HG03135 (cell line): Measurements from ENCODE around the gene NABP2.
"Not testable (repeated sequence)": the region's sequence is repeated elsewhere in the genome, so short reads cannot be mapped to it uniquely, and the experiment has no call there.

ENCODE experiments used
- ATAC-seq: cut with Tn5 transposase; IDR thresholded peaks from one replicate; pipeline ENCODE4 v1.9.1; 2021; ENCODE audit warnings: mild to moderate bottlenecking, moderate library complexity; ENCODE audit not compliant: unreplicated experiment

The NABP2 gene

GRCh38 chr12:56224102-56224701 is at the start of gene NABP2:
Gene NABP2, plus strand, starts transcription at chr12:56224342. Its CDS starts 515 bp downstream, at chr12:56224857.
- peak; percentile 78 for ATAC-seq

- no peak for ATAC-seq
These were observed 45.8 kb upstream of the NABP2 start for GRCh38 chr12:56178347-56178746.

GRCh38 chr12:56186957-56187356 is 37.2 kb upstream of the NABP2 start:
- ATAC-seq = no peak

- no peak for ATAC-seq
These were observed 35.9 kb upstream of the NABP2 start for GRCh38 chr12:56188131-56188777.

GRCh38 chr12:56188778-56189098 is 35.4 kb upstream of the NABP2 start:
- ATAC-seq = peak; percentile 15

- peak; percentile 69 for ATAC-seq
These were observed 34.8 kb upstream of the NABP2 start, which contains the start of gene SMARCC2 for GRCh38 chr12:56189099-56189917. Gene SMARCC2, minus strand, starts transcription at chr12:56189483. Its CDS starts 22 bp downstream, at chr12:56189461.

GRCh38 chr12:56189918-56190694 is 34.0 kb upstream of the NABP2 start:
- ATAC-seq = peak; percentile 40

GRCh38 chr12:56190695-56191155 is 33.4 kb upstream of the NABP2 start:
- ATAC-seq = no peak

GRCh38 chr12:56192582-56192981 is 31.6 kb upstream of the NABP2 start:
- ATAC-seq = no peak

GRCh38 chr12:56193025-56193578 is 31.0 kb upstream of the NABP2 start:
- ATAC-seq = no peak

- ATAC-seq = not testable (repeated sequence)
These were observed 27.2 kb upstream of the NABP2 start for GRCh38 chr12:56196818-56197550.

GRCh38 chr12:56197921-56198635 is 26.1 kb upstream of the NABP2 start:
- no peak for ATAC-seq

GRCh38 chr12:56198836-56199235 is 25.3 kb upstream of the NABP2 start:
- no peak for ATAC-seq

- ATAC-seq = no peak
These were observed 21.8 kb upstream of the NABP2 start for GRCh38 chr12:56202366-56202765.

GRCh38 chr12:56202838-56203237 is 21.3 kb upstream of the NABP2 start:
- ATAC-seq = no peak

- ATAC-seq = no peak
These were observed 19.9 kb upstream of the NABP2 start for GRCh38 chr12:56204275-56204674.

- ATAC-seq = no peak
These were observed 18.7 kb upstream of the NABP2 start for GRCh38 chr12:56205445-56205844.

GRCh38 chr12:56206452-56207166 is 17.5 kb upstream of the NABP2 start:
- no peak for ATAC-seq

- no peak for ATAC-seq
These were observed 16.1 kb upstream of the NABP2 start for GRCh38 chr12:56208006-56208405.
